Stimulated activated CD8-positive, alpha-beta memory T cell treated with anti-CD3 and anti-CD28 coated beads, Interleukin-7, amount 100 ng/mL, for 24 hours (primary cell): ENCODE data around the gene FNBP1.

Source experiments
- DNase-seq: peaks from one replicate; pipeline ENCODE4 v3.0.0-alpha.2; 2020; ENCODE audit warnings: low read depth

Gene FNBP1

DNA sequence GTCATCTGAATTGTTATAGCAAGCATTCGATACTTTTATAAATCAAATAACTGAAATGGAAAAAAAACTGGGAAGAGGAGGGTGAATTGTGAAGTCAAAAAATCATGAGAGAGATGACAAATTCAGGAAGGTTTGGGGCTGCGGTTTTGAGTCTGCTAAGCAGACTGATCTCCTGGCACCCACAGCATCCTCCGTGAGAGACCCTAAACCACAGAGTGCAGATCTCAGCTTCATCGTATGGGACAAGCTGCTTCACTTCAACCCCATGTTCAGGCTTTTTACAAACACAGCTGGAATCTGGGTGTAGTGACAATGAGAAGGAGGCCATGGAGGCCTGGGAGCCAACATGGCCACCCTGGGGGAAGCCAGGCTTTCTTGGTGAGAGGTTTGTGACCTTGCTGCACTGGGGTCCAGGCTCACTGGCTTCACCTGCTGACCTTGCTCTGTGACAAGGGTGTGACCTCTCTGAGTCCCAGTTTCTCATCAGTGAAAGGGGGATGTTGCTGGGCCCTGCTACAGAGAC lies 188.3 kb downstream of the FNBP1 start:
- DNase-seq = no peak

DNA sequence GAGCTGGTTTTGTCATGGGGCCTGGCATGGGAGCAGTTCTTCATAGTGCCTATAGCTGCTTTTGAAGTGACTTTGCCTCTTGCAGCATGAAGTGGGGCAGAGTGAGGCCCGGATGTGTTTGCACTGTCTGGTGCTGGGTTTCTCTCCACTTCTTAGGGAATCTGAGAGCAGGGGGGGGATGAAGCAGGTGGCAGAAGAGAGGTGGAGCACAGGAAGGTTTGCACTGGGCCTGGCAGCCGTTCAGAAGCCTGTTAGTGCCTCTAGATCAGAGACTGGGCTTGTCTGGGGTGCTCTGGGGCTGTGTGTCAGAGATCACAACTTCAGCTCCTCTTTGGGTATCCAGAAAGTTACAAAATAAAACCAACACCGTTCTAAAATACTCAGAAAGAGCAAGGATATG lies 189.4 kb downstream of the FNBP1 start:
- DNase-seq = no peak

DNA sequence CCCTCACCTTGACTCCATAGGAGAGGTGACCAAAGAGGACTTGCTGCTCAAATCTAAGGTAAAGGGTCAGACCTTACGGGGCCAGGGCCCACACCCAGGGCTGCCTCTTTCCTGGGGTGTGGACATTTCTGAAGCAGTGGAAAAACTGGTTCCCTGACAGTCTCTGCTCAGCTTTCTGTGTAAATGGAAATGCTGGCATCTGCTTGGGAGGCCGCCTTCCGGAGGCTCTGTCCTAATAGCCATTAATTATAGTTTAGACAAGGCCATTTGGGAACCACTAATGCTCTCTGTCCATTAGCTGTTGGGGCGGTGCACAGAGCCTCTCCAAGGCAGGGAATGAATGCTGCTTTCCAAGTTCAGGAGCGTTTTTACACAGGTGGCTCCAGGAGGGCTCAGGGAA lies 190.4 kb downstream of the FNBP1 start:
- no peak for DNase-seq

DNA sequence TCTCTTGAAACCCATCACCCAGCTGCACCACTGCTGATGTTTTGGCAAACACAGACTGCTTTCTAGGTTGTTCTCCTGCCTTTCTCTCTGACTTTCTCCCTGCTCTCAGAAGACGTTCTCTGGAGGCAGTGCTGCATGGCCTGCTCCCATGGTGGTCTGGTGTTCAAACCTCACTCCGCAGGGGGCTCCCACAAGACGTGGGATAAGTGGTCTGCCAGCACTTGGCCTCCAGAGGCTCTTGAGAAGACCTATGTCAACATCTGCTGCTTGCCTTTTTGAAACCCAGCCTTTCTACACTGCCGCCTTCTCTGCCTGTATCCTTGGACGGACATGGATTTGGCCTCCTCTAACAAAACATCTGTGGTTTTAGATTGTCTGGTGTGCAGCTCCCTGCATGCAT lies 191.2 kb downstream of the FNBP1 start:
- DNase-seq = no peak

DNA sequence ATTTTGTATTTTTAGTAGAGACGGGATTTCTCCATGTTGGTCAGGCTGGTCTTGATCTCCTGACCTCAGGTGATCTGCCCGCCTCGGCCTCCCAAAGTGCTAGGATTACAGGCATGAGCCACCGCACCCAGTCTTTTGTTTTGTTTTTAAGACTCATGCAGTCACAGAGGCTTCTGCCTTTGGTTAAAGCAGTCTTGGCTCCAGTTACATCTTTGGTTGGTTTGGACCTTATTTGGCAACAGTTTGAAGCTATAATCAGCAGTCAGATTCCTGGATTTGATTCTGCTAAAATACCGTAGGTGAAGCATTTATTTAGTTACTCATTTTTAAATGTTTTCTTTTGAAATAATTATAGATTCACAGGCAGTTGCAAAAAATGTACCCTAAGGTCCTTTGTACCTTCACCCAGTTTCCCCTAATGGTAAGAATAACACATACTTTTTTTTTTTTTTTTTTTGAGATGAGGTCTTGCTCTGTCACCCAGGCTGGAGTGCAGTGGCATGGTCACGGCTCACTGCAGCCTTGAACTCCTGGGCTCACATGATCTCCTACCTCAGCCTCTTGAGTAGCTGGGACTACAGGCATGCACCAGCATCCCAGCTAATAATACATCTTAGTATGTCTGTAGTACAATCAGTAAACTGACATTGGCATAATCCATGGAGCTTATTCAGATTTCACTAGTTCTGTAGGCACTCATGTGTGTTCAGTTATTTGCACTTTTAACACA lies 192.0 kb downstream of the FNBP1 start:
- no peak for DNase-seq

DNA sequence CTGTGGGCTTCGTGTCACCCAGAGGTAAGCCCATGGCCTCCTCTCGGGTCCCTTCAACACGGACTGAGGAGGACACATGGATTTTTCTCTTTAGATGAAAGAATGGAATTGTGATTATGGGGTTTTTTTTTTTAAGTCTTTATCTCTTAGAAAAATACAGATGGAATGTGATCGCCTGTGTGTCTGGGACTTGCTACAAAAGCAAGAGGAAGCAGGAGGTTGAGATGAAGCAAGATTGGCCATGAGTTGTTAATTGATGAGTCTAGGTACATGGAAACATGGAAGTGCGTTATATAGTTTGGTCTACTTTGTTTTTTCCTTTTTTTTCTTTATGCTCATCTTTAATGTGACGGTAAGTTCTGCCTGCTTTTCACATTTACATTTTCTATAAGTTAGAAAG lies 193.1 kb downstream of the FNBP1 start:
- DNase-seq = no peak

DNA sequence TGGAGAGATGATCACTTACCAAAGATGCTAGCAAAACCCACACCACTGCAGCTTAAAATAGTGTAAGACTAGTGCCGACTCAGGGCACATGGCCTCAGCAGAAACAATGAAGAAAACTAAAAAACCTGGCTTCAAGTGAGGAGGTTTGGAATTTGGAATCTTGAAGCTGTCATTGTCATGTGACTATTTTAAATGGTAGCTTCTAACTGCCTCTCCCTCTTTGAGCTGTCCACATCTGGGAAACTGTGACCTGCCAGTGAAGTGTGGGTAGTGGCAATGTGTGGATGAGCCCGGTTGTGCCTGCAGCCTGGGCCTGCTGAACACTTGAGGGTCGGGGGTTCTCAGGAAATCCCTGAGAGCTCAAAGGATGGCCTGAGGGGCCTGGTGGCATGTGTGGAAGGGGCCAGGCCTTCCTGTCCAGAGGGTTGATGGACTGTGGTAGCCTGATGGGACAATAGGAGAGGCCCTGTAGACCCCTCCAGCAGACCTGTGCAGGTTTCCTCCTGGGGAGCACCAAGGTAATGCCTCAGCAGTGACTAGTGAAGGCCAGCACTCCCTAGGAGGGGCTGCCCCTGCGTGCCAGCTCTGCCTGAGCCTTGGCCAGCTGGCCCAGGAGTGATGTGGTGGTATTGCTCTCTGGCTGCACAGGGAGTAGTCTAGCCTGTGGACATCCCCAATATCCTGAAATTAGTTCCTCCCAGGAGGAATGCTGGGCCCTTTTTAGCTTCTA lies 194.1 kb downstream of the FNBP1 start:
- no peak for DNase-seq

DNA sequence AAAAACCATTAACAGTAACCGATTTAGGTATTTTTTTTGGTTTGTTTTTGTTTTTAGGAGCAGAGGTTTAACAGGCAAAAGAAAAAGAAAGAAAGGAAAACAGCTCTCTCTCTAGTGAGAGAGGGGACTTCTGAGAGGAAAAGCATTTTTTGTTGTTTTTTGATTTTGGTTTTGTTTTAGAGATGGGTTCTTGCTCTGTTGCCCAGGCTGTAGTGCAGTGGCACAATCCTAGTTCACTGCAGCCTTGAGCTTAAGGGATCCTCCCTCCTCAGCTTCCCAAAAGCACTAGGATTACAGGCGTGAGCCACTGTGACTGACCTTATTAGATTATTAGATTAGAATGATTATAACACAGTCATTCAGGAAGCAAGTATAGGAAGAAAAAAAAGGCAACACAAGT lies 197.6 kb downstream of the FNBP1 start:
- DNase-seq = no peak

DNA sequence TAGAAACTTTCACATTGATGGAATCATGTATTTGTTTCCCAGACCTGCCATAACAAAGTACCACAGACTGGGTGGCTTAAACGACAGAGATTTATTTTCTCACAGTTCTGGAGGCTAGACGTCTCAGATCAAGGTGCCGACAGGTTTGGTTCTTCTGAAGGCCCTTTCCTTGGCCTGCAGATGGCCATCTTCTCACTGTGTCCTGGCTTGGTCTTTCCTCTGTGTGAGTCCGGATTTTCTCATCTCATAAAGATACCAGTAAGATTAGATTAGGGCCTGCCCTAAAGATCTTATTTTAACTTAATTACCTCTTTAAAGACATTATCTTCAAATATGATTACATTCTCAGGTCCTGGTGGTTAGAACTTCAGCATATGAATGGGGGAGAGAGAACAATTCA lies 201.9 kb downstream of the FNBP1 start:
- no peak for DNase-seq

DNA sequence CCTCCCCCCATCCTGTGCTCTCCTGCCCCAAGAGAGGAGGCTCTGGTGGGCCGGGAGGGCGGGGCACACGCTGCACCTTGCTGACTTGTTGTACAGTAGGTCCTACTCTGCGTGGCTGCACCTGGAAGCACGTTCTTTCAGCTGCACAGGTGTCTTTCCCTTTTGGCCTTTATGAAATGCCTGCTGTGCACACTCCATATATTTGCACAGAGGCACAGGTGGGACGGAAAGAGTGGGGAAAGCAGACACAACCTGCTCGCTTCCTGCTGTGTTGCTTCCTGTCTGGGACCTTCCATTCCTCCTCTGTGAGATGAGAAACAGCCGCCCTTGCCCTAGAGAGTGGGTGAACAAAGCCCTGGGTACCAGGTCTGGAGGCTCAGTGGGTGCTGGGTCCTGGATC lies 203.0 kb downstream of the FNBP1 start:
- DNase-seq = no peak

DNA sequence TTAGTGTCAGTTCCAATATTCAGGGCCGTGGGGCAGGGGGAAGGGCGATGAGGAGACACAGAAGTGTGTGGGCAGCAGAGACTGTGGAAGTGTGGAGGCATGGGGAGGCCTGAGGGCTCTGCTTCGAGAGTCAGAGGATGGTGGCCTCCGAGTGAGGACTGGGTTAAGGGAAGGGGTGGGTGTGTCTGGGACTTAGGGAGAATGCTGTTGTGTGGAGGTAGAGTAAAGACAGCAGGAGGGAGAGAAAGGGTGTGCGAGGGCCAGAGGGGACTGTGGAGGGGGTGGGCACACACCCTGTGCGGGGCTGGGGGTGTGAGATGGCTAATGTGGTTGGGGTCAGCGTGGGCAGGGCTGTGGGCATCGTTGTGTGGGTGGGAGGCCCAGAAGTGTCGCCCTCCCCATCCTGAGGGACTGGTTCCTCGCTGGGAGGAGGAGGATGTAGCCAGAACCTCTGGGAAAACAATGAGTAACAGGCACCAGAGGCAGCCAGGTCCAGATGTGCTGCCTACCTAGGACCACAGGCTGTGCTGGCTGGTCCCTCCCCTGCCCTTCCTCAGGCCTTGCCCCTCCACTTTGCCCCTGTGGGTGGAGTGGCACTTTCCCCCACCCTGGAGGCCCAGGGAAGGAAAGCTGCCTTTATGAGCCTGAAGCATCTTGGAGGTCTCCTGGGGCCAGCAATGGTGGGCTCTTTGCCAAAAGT lies 203.5 kb downstream of the FNBP1 start:
- DNase-seq = no peak

DNA sequence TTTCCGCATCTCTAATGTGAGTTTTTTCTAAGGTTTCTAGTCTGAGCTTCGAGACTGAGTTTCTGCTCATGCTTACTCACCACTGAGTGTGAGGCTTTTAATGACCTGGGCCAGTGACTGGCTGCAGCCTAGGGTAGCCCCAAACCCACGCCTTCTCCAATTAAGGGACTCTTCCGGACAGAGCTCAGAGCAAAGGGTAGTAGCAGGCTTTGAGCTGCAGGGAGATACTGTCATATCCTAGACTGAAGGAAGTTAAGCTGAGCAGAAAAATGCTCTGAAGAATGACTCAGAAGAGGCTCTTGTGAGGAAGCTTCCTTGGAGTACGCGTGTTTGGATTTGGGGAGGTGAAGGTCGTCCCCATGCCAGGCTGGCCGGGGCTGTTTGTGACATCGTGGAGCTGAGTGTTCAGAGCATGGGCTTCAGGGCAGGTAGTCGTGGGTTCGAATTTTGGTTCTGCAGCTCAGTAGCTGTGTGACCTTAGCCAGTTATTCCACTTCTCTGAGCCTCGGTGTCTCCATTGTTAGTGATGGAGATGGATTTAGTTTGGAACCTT lies 204.2 kb downstream of the FNBP1 start:
- no peak for DNase-seq
